ENCODE measurements around the gene APOBEC3H.
A peak's percentile ranks its signal among the peaks of the same experiment; 100 is the strongest.
"Not testable (repeated sequence)": the region's sequence is repeated elsewhere in the genome, so short reads cannot be mapped to it uniquely, and the experiment has no call there.

APOBEC3H gene

DNA sequence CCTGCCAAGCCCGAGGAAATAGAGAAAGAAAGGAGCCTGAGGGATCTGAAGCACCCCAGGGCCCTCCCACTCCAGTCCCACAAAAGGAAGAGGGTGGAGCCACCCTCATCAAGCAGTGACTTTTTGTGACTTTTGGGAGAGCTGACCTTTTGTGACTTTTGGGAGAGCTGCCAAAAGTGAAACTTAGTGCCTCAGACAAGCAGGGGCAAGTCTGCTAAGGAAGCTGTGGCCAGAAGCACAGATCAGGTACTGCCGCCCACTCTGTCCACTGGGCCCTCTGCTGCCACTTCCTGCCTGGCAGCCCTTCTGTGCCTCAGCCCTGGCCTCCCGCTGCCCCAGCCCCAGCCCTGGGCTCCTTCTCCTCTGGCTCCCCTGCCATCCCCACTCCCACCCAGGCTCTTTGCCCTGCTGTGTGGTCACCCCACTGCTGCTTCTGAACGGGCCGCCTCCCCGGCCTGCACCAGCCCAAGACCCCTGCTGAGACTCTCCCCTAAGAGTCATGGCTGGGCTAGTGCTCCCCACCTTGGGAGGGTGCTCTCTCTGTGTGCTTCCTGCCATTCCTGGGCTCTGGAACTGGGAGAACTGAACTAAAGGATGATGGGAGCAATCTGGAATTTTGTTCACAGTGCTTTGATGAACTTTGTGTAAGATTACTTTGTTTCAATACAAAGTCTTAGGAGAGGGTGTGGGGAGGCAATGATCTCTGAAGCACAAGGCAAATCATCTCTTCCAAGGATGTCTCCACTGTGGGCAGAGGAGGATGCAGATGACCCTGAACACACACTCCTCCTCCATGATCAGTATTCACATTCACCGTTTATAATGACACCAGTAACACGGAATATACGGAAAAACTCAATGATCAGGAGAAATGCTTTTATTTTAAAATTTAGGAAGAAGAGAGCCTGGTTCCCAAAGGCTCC, at the start of gene APOBEC3H:
TSS of gene APOBEC3H (plus strand) at position 147 of the 923 bp plus-strand sequence. CDS start 3,035 bp downstream, outside the sequence.
- no peak for DNase-seq

GRCh38 chr22:39049486-39049885, 47.6 kb upstream of the APOBEC3H start:
- DNase-seq: not testable (repeated sequence)

- not testable (repeated sequence) for DNase-seq
Measured at GRCh38 chr22:39051844-39052495, 45.1 kb upstream of the APOBEC3H start.

GRCh38 chr22:39055658-39056057, 41.4 kb upstream of the APOBEC3H start:
- no peak for DNase-seq

DNA sequence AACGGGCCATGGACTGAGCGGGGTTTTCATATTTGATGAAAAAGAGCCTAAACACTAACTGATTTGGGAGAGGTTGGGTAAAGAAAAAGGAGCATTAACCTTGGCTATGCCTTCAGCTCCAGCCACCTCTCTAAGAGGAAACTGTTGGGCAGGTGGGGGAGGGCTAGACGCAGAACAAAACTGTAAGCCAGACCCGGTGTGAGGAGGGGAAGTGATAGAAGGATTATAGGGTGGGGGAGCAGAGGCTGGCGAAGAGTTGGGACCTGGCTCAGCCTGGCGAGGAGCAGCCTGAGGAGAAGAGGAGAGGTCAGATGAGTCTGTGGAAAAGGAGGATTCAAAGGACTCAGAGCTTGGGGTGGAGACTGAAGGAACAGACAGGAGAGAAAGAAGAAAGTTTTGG, 35.8 kb upstream of the APOBEC3H start:
- not testable (repeated sequence) for DNase-seq

DNA sequence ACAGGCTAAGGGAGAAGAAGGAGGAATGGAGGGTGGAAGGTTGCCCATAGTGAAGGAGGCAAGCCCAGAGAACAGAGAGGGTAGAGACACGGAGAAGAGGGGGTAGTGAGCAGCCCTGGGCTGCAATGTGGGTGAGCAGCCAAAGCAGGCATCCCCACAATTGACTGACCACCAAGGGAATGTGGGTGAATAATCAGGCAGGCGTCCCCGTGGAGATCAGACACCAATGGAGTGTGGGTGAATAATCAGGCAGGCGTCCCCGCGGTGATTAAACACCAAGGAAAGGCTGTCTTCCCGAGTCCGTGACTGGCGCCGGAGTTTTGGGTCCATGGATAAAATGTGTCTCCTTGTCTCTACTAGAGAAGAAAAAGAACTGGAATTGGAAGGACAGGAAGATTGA, 35.1 kb upstream of the APOBEC3H start:
- DNase-seq: not testable (repeated sequence)

DNA sequence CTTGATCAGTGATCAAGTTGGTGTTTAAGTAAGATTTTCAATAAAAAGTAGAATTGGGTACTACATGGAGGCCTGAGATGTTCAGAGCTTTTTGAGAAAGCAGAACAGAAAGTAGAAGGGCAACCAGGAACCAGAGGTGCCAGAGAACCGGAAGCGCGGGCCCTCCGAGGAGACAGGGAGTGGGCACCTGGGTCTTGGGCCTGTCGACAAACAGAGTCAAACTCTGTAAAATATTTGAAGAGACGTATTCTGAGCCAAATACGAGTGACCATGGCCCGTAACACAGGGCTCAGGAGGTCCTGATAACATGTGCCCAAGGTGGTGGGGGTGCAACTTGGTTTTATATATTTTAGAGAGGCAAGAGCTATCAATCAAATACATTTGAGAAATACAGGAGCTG, 33.1 kb upstream of the APOBEC3H start:
- DNase-seq: not testable (repeated sequence)

GRCh38 chr22:39066442-39067276, 30.4 kb upstream of the APOBEC3H start:
- not testable (repeated sequence) for DNase-seq

- DNase-seq: no peak
Measured at GRCh38 chr22:39068033-39068785, 28.8 kb upstream of the APOBEC3H start.

DNA sequence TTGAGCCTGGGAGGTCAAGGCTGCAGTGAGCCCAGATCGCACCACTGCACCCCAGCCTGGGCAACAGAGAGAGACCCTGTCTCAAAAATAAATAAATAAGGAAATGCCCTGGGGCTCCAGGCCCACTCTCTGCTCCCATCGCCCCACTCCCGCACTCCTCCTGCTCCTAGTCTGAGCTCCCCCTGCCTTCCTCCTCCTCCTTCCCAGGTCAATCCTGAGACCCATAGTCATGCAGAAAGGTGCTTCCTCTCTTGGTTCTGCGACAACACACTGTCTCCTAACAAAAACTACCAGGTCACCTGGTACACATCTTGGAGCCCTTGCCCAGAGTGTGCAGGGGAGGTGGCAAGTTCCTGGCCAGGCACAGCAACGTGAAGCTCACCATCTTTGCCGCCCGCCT, 26.9 kb upstream of the APOBEC3H start:
- no peak for DNase-seq

- not testable (repeated sequence) for DNase-seq
Measured at GRCh38 chr22:39072581-39072981, 24.5 kb upstream of the APOBEC3H start.

GRCh38 chr22:39073981-39074380, 23.1 kb upstream of the APOBEC3H start:
- DNase-seq: no peak

DNA sequence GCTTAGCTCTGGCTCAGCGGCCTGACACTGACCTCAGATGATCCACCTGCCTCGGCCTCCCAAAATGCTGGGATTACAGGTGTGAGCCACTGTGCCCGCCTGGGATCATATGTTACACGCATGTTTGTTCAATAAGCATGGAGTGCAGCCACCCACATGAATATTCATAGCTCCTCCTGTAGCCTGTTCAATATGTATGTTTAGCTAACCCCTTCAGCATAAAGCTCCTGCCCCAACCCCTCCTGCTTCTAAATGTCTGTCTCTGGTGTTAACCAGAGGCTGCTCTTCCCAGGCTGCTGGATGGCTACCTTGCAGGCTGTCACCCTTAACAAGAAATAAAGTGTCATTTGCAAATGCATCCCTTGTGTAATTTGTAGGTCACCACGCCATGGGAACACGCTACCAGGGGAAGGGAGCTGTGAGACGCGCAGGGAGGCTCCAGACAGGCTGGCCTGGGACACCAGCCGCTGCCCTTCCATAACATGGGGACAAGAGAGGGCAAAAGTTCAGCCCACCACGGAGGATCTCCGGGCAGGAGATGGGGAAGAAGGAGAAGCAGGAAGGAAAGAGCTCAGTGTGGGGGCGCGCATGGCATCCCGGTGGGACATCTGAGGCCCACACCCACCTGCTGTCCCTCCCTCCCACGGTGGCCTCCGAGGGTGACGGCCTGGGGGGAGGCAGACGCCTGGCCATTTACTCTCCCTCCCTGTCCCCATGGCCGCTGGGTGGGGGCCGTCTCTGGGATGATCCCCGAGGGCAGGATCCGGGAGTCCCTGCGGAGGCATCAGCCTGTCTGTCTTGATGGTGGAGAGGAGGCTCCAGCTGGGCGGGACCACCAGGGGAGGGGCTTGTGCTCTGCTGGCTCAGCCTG, 20.7 kb upstream of the APOBEC3H start:
- not testable (repeated sequence) for DNase-seq

DNA sequence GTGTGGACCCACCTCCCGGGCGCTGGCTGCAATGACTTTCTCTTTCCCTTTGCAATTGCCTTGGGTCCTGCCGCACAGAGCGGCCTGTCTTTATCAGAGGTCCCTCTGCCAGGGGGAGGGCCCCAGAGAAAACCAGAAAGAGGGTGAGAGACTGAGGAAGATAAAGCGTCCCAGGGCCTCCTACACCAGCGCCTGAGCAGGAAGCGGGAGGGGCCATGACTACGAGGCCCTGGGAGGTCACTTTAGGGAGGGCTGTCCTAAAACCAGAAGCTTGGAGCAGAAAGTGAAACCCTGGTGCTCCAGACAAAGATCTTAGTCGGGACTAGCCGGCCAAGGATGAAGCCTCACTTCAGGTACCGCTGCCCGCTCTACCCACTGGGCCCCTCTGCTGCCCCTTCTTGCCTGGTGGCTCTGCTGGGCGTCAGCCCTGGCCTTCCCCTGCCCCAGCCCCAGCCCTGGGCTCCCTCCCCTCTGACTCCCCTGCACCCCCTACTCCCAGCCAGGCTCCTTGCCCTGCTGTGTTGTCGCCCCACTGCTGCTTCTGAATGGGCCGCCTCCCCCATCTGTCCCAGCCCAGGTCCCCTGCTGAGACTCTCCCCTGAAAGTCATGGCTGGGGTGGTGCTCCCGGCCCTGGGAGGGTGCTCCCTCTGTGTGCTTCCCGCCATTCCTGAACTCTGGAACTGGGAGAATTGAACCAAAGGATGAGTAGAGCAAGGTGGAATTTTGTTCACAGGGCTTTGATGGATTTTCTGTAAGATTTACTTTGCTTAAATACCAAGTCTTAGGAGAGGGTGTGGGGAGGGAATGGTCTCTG, 19.8 kb upstream of the APOBEC3H start, which contains the start of gene APOBEC3G:
TSS of gene APOBEC3G (plus strand) at position 250 of the 815 bp plus-strand sequence. CDS start at position 337, 87 bp downstream.
- peak; percentile 53 for DNase-seq

- not testable (repeated sequence) for DNase-seq
Measured at GRCh38 chr22:39077912-39078311, 19.1 kb upstream of the APOBEC3H start.

- DNase-seq: no peak
Measured at GRCh38 chr22:39078329-39078728, 18.7 kb upstream of the APOBEC3H start.

DNA sequence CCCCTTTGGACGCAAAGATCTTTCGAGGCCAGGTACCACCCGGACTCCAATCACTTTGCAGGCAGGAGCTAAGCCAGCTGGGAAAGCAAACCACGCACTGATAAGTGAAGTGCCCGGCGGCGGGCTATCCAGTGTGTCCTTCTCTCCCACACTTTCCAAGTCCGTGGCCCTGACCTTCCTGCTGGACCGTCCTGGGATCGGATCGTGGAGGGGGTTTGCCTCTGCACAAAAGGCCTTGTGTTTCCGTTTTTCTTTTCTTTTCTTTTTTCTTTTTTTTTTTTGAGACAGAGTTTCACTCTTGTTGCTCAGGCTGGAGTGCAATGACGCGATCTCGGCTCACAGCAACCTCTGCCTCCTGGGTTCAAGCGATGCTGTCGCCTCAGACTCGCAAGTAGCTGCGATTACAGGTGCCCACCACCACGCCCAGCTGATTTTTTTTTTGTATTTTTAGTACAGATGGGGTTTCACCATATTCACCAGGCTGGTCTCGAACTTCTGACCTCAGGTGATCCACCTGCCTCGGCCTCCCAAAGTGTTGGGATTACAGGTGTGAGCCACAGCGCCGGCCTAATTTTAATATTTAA, 17.9 kb upstream of the APOBEC3H start:
- not testable (repeated sequence) for DNase-seq

DNA sequence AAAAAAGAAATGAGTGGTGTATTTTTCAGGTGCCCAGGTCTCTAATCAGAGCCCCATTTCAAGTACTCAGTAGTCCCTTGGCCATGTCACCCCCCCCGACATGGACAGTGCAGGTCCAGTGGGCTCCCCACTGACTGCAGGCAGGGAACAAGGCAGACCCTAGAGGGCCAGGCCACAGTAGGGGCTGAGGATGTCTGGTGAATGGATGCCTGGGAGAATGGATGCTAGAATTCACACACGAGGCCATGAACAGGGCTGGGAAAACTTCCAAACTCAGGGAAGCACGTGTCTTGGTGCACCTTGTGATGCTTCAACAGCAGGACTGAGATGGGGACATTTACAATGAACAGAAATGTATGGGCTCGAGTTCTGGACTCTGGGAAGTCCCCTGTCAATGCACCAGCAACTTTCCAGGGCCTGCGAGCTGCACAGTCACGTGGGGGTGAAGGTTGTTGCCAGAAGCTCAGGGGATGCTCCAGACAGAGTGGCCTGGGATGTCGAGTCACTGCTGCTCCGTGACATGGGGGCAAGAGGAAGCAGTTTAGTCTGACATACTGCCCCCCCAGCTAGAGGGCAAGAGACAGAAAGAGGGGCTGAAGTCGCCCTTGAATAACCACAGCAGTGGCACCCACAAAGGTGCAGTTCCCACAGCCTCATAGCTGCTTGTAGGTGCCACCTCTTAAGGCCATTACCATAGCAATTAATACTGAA, 16.8 kb upstream of the APOBEC3H start:
- no peak for DNase-seq

DNA sequence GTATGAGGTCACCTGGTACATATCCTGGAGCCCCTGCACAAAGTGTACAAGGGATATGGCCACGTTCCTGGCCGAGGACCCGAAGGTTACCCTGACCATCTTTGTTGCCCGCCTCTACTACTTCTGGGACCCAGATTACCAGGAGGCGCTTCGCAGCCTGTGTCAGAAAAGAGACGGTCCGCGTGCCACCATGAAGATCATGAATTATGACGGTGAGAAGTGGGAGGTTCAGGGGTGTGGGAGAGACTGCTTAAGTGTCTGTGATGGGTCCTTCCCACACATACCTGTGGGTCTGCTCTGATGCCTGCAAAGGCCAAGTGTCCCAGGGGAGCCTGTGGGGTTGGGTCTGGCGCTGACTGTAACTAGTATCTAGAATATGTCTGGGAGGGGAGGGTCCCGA, 16.0 kb upstream of the APOBEC3H start:
- DNase-seq: no peak
